HG03095 (cell line): ENCODE results near the gene CIBAR2.

ENCODE experiments used
- ATAC-seq: cut with Tn5 transposase; IDR thresholded peaks from one replicate; pipeline ENCODE4 v1.9.1; 2021; ENCODE audit warnings: moderate library complexity; ENCODE audit not compliant: unreplicated experiment

CIBAR2 gene

DNA sequence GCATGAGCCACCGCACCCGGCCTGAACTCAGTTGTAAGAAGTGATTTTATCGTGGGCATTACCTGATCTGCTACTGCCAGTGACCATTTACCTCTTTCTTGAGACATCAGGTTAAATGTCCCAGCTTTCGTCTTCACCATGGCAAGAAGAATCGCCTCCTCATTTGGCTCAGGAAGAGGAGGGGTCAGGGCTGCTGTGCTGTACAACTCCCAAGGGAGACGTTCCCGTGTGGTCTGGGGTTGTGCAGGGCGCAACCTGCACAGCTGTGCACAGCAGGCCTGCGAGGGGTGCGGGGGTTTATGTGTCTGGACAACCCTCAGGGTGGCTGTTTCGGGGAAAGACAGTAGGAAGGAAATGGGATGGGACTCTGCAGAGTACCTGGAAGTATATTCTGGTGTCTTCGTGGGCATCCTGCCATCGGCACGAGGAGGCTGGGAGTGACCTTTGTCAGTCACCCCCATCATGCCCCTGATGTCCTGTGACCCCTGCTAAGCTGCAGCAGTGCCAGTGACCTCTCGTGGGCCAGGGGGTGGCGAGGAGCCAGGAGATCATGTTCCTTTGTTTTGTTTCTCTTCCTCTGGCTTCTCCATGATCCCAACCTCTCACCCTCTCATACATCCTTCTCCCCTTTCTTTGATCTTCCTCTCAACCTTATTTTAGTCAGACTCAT, 27.3 kb downstream of the CIBAR2 start:
- ATAC-seq, result no peak

DNA sequence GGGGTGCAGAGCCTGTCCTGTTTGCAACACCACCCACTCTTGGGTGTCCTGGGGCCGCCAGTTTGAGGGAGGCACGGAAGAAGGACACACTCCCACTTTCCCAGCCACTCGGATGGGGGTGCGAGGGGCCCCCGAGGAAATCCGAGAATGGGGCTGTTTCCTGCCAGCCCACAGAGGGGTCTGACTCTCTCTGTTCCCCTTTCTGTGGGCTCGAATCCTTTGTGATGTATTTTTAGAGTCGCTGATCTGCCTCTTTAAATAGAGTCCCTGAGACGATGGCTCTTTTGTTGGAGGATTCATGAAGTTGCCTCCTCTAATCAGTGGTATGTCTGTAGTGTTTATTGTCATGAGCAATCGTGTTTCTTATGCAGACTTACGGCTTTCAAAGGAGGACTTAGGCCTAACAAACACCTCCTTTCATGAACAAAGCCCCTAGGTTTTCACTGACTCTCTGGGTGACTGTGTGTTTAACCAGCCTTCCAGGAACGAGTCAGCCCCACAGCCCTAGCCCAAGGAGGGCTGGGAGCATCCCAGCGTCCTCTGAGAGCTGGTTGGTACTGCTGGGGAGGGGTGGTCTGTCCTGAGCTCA, 29.1 kb downstream of the CIBAR2 start:
- no peak for ATAC-seq

DNA sequence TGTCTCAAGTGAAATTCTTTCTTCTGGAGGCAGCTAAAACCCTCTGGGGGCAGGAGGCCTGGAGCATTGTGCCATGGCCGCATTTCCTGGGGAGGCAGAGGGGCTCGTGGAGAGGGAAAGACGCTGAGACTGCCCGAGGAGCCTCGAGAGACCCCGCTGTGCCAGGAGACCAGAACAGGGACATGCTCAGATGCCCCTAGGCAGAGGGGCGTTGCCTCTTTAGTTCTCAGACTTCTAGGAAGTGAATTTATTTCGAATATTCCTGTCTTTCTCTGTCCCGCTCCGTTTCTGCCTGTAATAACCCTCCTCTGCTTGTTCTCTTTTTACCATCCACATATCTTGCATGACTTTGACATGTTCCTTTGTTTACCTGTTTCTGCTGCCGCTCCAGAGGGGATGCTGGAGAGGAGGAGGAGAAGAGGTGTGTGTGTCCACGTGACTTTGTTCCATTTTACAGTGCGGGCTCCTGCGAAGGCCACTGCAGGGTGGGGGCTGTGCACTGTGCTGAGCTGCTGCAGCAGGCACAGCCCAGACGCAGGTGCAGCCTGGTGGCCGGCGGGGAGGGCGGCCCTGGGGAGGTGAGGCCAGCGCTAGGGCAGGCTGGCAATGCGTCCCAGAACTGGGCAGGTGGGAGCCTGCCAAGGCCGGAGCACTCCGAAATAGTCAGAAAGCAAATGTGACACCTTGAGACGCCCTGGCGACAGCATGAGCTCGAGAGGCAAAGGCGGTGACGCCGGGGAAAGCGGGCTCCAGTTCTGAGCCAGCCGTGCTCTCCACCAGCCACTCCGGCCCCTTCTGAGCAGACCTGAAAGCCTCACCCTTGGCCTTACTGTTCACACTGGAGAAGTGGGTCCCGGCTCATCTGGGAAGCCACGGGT, 29.9 kb downstream of the CIBAR2 start:
- ATAC-seq, result no peak

DNA sequence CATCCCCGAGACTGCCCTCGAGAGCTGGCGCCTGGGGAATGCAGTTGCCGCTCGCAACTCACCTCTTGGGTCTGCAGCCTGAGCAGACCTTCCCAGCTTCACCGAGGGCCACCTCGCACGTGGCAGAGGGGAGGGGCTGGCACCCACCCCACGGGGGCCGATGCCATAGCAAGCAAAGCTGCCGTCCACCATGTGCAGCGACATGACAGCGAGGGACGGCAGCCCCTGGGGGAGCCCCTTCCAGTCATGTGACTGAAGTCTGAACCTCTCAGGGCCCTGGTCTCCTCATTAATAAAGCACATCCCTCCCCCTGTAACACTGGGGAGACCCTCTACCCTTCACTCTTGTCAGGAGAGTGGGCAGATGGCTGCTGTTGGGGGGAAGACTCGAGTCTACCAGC, 30.5 kb downstream of the CIBAR2 start:
- no peak for ATAC-seq

DNA sequence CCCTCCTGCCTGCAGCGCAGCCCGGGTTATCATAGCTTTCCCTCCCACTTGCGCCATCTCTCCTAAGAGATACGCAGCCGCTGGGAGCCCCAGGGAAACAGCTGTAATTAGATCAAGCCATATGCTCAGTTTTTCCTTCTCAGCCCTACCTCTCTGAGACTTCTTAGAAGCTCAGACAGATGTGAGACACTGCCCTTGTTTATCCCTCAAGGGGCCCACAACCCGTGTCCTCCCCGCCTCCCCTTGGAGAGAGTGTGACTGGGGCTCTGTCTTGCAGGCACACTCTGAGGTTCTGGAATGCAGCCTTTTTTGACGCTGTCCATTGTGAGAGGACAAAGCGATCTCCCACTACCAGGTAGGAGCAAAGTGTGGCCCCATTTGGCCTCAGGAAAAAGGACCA, 31.2 kb downstream of the CIBAR2 start:
- ATAC-seq, result no peak

DNA sequence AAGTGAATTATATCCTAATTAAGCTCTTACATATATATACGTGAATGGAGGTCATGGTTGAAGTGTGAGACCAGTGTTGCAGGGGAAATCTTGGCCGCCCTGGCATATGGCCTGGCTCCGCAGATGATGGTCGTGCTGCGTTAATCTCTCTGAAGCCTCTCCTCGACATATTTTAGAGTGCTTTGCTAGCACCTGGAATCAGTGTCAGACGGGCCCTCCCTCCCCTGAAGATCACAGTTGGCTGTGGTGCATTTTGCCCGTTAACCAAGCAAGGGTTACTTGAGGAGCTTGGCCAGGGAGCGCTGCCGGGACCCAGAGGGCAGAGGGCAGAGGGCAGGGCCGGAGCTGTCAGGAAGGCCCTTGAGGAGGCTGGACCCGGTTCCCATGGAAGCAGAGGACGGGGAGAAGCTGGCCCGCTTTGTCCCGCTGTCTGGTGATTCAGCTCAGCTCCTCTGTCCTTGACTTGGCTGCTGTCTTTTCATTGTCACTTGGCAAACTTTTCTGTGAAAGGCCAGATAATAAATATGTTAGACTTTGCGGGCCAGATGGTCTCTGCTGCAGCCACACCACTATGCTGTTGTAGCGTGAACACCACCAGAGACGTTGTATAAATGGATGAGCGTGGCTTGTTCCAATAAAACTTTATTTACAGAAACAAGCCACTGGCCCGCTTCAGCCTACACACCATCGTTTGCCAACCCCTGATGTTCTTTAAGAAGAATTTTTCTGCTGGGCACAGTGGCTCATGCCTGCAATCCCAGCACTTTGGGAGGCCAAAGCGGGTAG, 32.3 kb downstream of the CIBAR2 start:
- ATAC-seq, result no peak

DNA sequence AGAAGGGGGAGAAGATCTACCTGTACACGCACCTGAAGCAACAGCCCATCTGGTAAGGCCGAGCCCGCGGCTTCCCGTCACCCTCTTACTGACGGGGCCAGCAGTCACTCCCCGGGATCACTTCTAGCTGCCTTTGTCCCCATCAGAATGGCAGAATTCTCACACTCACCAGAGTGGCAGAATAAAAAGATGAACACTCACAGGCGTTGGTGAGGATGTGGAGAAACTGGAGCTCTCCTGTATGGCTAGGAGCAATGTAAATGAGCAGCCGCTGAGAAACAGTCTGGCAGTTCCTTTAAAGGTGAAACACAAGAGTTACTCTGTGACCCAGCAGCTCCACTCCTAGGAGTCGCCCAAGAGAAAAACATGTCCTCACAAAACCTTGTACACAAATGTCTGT, 33.3 kb downstream of the CIBAR2 start:
- ATAC-seq, result no peak

DNA sequence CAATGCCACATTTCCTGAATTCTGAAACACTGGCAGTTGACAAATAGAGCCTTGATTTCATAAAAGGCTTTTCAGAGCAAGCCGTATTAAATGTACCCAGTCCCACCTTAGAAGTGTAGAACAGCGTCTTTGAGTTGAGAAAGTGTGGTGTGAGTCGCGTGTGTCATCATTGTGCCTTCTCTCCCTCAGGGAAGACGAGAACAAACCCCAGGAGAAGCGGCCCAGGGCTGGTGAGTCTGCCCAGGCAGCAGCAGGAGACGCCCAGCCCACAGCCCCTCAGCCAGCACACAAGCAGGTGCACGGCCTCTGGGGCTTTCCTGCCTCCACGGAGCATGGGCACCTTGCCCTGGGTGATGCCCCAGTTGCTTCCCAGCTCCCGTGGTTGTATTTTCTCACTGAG, 34.0 kb downstream of the CIBAR2 start:
- no peak for ATAC-seq

DNA sequence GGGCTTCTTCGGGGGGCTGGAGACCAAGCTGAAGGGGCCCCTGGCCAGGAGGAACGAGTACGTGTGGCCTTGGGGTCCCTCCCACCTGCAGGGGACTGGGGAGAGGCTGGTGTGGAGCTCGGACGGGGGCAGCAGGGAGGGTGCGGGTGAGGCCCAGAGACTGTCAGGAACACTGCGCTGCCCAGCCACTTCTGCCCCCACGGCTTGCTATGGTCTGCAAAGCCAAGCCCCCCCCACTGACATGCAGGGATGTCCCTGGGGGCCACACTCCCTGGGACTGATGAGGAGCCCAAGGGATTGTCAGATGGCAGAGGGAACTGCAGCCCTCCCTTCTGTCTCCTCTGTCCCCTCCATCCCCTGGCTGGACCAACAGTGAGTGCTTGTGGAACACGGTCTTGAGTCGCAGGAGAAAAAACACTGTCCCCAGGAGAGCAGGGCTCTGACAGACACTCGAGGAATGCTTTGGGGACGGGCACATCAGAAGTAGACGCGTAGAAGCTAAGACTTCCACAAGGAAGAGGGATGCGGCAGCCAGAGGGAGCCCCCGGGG, 34.6 kb downstream of the CIBAR2 start:
- ATAC-seq, result no peak

DNA sequence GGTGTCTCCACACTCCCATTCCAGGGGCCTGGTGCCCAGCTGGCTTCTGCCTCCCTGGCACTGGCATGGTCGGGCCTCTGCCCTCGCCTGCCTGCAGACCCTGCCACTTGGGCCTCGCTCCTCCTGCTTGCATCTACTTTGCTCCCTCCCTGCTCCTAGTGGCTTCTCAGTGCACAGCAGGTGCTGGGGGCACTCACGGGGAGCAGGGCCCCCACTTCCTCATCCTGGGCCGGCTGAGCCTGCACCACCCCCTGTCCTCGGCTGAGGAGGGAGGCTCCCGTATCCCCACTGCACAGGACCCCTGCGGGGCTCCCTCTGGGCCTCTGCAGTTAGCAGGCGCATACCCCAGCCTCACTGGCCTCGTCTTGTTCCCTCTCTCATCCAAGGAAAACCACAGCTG, 35.2 kb downstream of the CIBAR2 start:
- ATAC-seq, result no peak

DNA sequence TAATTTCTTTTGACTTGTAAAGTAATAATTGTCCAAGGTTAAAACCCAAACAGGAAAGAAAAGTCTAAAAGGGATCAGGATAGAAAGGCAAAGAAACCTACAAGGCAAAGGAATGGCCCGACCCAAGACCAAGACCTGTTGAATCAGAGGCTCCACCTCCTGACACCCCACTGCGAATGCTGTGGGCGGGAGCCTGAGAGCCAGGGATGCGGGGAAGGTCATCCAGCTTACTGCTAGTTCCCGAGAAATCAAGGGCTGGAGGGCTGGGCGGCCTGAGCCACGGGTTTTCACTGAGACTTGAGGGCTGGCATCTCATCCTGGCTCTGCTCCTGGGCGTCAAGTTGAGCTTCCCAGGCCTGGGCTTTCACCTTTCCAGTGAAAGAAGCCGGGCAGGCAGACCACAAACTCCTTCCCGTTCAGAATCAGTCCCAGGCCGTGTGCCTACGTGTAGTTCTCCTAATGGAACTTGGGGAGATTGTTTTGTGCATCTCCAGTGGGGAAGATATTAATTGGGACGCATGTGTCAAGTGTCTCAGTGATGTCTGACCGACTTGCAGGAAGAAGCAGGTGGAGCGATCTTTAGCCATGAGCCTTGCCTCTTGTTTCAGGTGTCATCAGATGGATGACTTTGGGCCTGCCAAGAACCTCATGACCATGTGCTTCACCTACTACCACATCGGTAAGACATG, 36.9 kb downstream of the CIBAR2 start:
- no peak for ATAC-seq

DNA sequence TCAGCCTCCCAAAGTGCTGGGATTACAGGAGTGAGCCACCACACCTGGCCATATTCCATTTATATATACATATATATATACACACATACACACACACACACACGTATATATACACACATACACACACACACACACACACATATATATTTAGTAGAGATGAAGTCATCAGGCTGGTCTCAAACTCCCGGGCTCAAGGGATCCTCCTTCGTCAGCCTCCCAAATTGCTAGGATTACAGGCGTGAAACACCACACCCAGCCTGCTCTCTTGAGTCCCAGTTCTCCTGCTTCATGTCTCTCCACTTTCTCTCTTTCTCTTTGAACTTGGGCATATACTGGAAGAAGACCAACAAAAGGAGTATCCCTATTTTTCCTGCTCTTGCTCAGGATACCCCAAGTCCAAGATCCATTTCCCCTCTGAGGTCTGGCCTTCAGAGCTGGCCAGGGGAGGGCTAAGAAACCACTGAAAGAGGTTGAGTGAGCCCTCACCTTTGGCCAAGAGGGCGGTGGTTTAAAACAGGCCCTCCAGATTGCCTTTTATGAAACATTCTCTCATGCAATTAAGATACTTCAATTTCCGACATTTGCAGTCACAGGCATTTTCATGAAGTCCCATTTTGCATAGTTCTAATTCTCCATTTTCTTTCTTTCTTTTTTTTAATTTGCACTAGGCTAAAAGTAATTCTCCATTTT, 37.9 kb downstream of the CIBAR2 start:
- no peak for ATAC-seq

DNA sequence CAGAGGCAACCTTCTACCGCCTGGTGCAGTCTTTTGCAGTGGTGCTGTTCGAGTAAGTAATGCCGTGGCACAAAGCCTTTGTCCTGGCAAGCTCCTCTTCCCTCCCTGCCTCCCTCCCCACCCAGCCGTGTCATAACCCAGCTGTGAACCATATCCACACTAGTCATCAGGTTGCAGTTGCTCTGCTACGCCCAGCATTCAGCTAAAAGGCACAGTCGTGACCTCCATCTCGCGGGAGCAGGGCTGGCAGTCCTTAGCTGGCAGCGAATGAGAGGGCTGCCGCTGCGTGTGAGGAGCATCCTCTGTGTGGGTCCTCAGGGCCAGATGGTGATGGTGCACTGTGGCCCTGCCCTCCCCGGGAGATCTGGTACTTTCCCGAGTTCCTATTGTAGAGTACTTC, 39.3 kb downstream of the CIBAR2 start:
- ATAC-seq, result no peak

DNA sequence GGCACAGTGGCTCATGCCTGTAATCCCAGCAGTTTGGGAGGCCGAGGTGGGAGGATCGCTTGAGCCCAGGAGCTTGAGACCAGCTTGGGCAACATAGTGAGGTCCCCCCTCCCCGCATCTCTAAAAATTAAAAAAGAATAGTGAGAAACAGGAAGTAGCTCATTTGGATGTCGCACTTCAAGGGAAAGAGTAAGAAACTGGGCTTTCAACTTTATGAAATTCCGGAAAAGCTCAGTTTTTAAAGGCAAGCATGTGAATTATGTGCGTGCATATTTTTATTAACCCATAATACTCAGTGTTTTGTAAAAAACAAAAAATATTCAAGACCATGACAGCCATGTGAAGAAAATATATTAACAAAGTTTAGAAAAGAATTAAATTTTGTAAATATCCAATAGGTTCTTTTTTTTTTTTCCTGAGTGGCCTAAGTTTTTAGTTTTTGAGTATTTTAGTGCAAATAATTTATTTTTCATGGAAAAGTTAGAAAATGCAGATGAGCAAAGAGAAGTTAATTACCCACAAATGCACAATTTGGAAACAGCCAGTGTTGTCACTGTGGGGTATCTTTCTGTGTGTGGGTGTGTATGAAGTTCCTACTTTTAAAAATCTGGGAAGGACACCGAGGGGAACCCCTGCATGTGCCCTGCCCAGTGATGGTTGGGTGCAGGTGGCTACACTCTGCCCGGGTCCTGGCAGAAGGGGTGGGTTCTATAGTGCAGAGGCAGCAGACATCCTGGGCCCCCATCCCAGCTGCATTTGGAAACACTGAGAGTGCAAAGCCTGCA, 40.0 kb downstream of the CIBAR2 start:
- ATAC-seq, result no peak

DNA sequence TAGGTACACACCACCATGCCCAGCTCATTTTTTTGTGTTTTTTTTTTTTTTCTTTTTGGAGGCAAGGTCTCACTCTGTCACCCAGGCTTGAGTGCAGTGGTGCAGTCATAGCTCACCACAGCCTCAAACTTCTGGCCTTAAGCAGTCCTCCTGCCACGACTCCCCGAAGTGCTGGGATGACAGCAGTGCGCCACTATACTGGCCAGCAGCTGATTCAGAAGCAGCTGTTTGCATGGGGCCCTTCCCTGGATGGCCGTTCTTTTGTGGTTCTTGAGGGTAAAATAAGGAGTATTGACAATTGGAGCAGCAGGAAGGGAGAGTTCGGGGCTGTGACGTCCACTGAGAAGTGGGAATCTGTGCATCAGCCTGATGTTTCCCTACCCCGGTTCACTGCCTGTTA, 43.1 kb downstream of the CIBAR2 start:
- ATAC-seq, result no peak

DNA sequence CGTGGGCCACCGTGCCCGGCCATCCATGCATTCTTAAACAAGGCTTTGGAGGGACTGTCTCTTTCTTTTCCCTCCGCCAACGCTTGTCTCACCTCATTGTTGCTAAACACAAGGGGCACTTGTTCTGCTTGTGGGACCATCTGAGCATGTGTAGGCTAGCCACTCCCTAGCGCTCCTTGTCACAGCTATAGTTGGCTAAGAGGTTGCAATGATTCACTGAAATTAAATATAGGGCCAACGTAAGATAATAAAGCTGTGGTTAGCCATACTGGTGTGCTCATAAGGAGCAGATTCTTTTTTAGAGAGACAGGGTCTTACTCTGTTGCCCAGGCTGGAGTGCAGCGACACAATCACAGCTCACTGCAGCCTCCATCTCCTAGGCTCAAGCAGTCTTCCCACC, 43.5 kb downstream of the CIBAR2 start:
- ATAC-seq, result no peak

DNA sequence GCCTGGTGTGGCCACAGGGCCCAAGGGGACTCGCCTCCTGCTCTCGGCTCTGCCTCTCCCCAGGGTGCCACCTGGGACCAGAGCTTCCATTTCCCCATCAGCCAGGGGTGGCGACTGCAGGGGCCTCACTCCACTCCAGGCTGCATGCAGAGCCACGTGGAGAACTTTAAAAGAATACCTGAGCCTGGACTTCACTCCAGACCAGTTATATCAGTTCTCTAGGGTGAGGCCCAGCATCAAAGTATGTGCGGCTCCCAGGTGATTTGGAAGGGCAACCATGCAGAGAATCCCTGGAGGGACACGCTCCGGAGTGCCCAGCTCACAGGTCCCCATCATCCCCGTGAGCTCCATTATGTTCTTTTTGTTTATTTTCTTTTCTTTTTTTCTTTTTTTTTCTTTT, 44.8 kb downstream of the CIBAR2 start:
- no peak for ATAC-seq

DNA sequence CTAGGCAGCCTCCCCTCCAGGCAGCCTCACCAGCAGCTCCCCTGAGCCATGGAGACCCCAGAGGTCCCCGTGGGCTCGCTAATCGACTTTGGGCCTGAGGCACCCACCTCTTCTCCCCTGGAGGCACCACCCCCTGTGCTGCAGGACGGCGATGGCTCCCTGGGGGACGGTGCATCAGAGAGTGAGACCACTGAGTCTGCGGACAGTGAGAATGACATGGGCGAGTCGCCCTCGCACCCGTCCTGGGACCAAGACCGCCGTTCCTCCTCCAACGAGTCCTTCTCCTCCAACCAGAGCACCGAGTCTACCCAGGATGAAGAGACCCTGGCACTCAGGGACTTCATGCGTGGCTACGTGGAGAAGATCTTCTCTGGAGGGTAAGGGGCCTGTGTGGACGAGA, 45.2 kb downstream of the CIBAR2 start:
- no peak for ATAC-seq

DNA sequence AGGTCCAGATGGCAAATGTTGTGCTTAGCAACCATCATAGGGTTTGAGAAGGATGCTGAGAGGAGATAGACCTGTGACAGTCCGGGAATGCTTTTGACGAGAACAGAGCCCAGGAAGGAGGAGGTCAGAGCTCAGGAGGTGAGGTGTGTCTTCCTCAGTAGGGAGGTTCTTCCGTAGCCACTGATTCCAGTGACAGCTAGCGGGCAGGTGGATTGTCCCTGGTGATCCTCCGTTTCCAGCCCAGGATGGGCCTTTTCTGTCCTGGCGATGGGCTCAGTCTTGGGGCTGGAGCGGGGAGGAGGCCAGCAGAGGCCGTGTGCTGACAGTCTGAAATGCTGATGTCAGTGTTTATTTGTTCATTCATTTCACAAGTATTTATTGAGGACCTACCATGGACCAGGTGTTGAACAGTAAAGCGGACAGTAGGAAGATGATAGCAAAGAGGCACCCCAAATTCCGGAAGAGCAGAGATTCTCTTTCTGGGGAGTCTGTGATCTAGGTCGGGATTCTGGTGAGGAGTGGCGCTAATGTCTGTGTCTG, 45.9 kb downstream of the CIBAR2 start:
- no peak for ATAC-seq
